ENCODE data around the gene STK39. TPM values are rescaled to one million over a fixed set of nuclear protein-coding genes. Genes with fewer than 3 reads are reported as not detected.

STK39 gene
- total RNA-seq, 1 experiment from 2014 or later: 22.1 TPM

DNA sequence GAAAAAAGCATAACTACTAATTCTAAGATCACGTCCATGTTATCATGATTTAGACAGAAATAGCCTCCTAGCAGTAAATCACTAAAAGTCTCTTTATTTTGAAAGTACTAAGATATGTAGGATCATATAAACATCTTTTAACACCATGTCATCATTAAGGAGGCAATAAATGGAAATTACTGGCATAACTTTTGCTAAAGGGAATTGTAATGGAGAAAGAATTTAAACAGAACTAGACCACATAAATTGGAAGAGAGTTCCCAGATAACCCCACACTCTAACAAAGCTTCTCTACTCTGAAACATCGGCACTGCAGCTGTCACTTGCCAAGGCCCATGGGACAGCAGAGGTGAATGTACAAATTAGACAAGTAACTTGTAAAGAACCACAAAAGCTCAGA is 29.5 kb downstream of the STK39 start:
- DNase-seq: no peak
- Histone ChIP-seq H3K27me3 (ENCODE audit: insufficient read depth, low read length) (no peaks in the 10 kb centered on the region), H3K14ac (ENCODE audit: insufficient read depth, low read length) (no peak overlapping the region), H3K79me1 (ENCODE audit: insufficient read depth, low read depth, low read length, poor library complexity, severe bottlenecking) (no peaks in the 10 kb centered on the region), H3K9ac (ENCODE audit: extremely low read depth, insufficient read length, low read length) (no peak overlapping the region), H2BK20ac (ENCODE audit: low read depth, low read length, poor library complexity, severe bottlenecking) (no peak overlapping the region), H3K18ac (ENCODE audit: insufficient read length, low read depth, low read length) (no peak overlapping the region), H2BK5ac (ENCODE audit: insufficient read length, low read length) (no peak overlapping the region), H2AFZ (ENCODE audit: low read length) (no peak overlapping the region), H2BK120ac (ENCODE audit: low read depth, low read length, poor library complexity, severe bottlenecking) (no peak overlapping the region), H3K23me2 (ENCODE audit: insufficient read length, low read depth, low read length, poor library complexity, severe bottlenecking) (no peaks in the 10 kb centered on the region), H4K20me1 (ENCODE audit: control insufficient read depth, insufficient read depth, insufficient read length) (no peaks in the 10 kb centered on the region), H4K91ac (ENCODE audit: insufficient read length, low read depth, low read length) (no peak overlapping the region), H3K23ac (ENCODE audit: insufficient read length, low read depth, low read length) (no peak overlapping the region), H4K5ac (ENCODE audit: insufficient read length, low read depth, low read length) (no peak overlapping the region), H3K4ac (ENCODE audit: low read depth, low read length) (no peak overlapping the region), H2BK12ac (ENCODE audit: insufficient read length, low read depth, low read length) (no peak overlapping the region), H2BK15ac (ENCODE audit: low read depth, low read length) (no peak overlapping the region), H3K4me1 (ENCODE audit: insufficient read depth, low read length) (peaks cover 6% of the 10 kb centered on the region; the same call in 1 of the 2 replicates), H3K9me3 (ENCODE audit: control insufficient read depth, low read depth, low read length) (no peaks in the 10 kb centered on the region), H3T11ph (ENCODE audit: low read length) (no peak overlapping the region), H3K56ac (ENCODE audit: insufficient read length, low read depth, low read length) (no peak overlapping the region), H2AK5ac (ENCODE audit: insufficient read length, low read length) (no peak overlapping the region), H3K79me2 (ENCODE audit: insufficient read depth, low read length) (no peaks in the 10 kb centered on the region), H3K4me2 (ENCODE audit: insufficient read depth, insufficient read length, low read length) (no peak overlapping the region), H4K8ac (replicated peaks; ENCODE audit: insufficient read length, low read depth, low read length) (no peak overlapping the region), H3K27ac (ENCODE audit: insufficient read length, low read depth, low read length) (no peak overlapping the region)
- Mint-ChIP-seq H3K4me1 (peaks cover 4 to 14% of the 10 kb centered on the region in 2 experiments), H3K27me3 (ENCODE audit: low read depth) (no peaks in the 10 kb centered on the region), H3K4me3 (no peak overlapping the region), H3K9me3 (no peaks in the 10 kb centered on the region), H3K36me3 (ENCODE audit: insufficient read depth in 1 of 3, low read depth in 3 of 3) (no peaks in the 10 kb centered on the region), H3K27ac (no peak overlapping the region)
- TF ChIP-seq, protein P1, sequence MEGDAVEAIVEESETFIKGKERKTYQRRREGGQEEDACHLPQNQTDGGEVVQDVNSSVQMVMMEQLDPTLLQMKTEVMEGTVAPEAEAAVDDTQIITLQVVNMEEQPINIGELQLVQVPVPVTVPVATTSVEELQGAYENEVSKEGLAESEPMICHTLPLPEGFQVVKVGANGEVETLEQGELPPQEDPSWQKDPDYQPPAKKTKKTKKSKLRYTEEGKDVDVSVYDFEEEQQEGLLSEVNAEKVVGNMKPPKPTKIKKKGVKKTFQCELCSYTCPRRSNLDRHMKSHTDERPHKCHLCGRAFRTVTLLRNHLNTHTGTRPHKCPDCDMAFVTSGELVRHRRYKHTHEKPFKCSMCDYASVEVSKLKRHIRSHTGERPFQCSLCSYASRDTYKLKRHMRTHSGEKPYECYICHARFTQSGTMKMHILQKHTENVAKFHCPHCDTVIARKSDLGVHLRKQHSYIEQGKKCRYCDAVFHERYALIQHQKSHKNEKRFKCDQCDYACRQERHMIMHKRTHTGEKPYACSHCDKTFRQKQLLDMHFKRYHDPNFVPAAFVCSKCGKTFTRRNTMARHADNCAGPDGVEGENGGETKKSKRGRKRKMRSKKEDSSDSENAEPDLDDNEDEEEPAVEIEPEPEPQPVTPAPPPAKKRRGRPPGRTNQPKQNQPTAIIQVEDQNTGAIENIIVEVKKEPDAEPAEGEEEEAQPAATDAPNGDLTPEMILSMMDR (conservative IDR thresholded peaks at IDR 0.05): no peak
- WGBS (ENCODE audit: extremely low coverage, insufficient read length, low lambda C conversion rate): no CpG with 5 or more reads among the region's 2 CpGs
